Esophagus squamous epithelium (tissue), 4 donors: ENCODE results near the gene REPS2.

Source experiments
- POLR2A ChIP-seq, 4 donors: fragments of 450-650 bp; IDR thresholded peaks; one replicate each; pipeline ENCODE4 v1.6.1; 2017; ENCODE audit warnings: antibody characterized with exemption in 4 of 4, mild to moderate bottlenecking in 4 of 4, moderate library complexity in 3 of 4
- TF ChIP-seq, protein P1 (sequence below), 6 experiments: fragments of 450-650 bp in 4 of 6; fragments of 200-600 bp in 2 of 6; sonication (generic) in 2 of 6; IDR thresholded peaks; one replicate each; pipeline ENCODE4 v1.5.1; 2016 to 2019; ENCODE audit warnings: antibody characterized with exemption in 6 of 6, mild to moderate bottlenecking in 4 of 6, moderate library complexity in 4 of 6

DNA sequence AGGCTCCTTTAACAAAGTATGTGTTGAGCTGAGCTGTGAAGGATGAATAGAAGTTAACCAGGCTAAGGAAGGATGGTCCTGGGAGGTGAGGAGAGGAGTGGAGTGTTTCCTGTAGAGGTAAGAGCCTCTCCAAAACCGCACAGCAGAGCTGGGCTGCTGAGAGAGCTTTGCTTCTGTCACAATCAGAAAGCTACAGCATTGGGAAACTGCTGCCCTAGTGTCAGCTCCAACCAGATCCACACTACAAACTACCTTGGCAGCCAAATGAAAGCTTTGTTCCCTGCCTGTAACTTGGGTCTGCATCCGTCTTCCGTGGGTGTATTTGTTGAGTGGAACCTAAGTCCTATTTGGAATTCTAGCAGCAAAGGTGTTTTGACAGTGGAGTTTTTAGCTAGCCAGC lies 91.8 kb downstream of the REPS2 start:
- no peak for TF ChIP-seq POLR2A (IDR thresholded peaks at IDR 0.05)
- TF ChIP-seq, protein P1, sequence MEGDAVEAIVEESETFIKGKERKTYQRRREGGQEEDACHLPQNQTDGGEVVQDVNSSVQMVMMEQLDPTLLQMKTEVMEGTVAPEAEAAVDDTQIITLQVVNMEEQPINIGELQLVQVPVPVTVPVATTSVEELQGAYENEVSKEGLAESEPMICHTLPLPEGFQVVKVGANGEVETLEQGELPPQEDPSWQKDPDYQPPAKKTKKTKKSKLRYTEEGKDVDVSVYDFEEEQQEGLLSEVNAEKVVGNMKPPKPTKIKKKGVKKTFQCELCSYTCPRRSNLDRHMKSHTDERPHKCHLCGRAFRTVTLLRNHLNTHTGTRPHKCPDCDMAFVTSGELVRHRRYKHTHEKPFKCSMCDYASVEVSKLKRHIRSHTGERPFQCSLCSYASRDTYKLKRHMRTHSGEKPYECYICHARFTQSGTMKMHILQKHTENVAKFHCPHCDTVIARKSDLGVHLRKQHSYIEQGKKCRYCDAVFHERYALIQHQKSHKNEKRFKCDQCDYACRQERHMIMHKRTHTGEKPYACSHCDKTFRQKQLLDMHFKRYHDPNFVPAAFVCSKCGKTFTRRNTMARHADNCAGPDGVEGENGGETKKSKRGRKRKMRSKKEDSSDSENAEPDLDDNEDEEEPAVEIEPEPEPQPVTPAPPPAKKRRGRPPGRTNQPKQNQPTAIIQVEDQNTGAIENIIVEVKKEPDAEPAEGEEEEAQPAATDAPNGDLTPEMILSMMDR (IDR thresholded peaks at IDR 0.05), result no peak
